Osteoblast (primary cell): ENCODE data around the gene TRMT61A. TPM values are rescaled to one million over a fixed set of nuclear protein-coding genes. Genes with fewer than 3 reads are reported as not detected.
A peak's percentile ranks its signal among the peaks of the same experiment; 100 is the strongest.

Experiments
- DNase-seq: peaks from one replicate; pipeline ENCODE4 v3.0.0; 2011; ENCODE audit warnings: low spot score, mixed read lengths; ENCODE audit not compliant: insufficient read length; ENCODE audit errors: missing footprints
- H2AFZ ChIP-seq: 2 replicates; pipeline ENCODE4 v1.6.0; 2011; ENCODE audit warnings: mild to moderate bottlenecking, low read length
- H3K27ac ChIP-seq: 2 replicates; pipeline ENCODE4 v1.5.1; 2011; ENCODE audit warnings: mild to moderate bottlenecking, low read depth, low read length, moderate library complexity
- H3K27me3 ChIP-seq: 2 replicates; pipeline ENCODE4 v1.6.0; 2012; ENCODE audit warnings: mild to moderate bottlenecking, control low read depth, inconsistent platforms, low read length, moderate library complexity; ENCODE audit not compliant: insufficient read depth
- H3K36me3 ChIP-seq: 2 replicates; pipeline ENCODE4 v1.5.1; 2011; ENCODE audit warnings: mild to moderate bottlenecking, low read length, control low read depth, moderate library complexity; ENCODE audit not compliant: insufficient read depth
- H3K4me1 ChIP-seq: 2 replicates; pipeline ENCODE4 v1.5.1; 2011; ENCODE audit warnings: mild to moderate bottlenecking, low read length, control low read depth, moderate library complexity; ENCODE audit not compliant: insufficient read depth
- H3K4me2 ChIP-seq: 2 replicates; pipeline ENCODE4 v1.6.0; 2011; ENCODE audit warnings: mild to moderate bottlenecking, low read length; ENCODE audit not compliant: insufficient read depth
- H3K4me3 ChIP-seq: fragments of 200-600 bp; sonication (generic); 3 replicates; pipeline ENCODE4 v1.5.1; 2012; ENCODE audit warnings: mild to moderate bottlenecking, low read length, inconsistent platforms; ENCODE audit not compliant: insufficient read depth
- H3K79me2 ChIP-seq: 2 replicates; pipeline ENCODE4 v1.6.0; 2012; ENCODE audit warnings: mild to moderate bottlenecking, low read length, control low read depth, inconsistent platforms; ENCODE audit not compliant: insufficient read depth
- H3K9me3 ChIP-seq: 2 replicates; pipeline ENCODE4 v1.5.1; 2011; ENCODE audit warnings: low read depth, low read length, control low read depth
- H4K20me1 ChIP-seq: 2 replicates; pipeline ENCODE4 v1.6.0; 2012; ENCODE audit warnings: mild to moderate bottlenecking, low read length, control low read depth; ENCODE audit not compliant: insufficient read depth
- total RNA-seq: library from RNA; depleted of rRNA; stranded (reverse); fragments of >200 nt; gene quantifications from 2 replicates; pipeline ENCODE4 v1.2.3, GENCODE V29; 2012
- TF ChIP-seq, protein P1 (sequence below): IDR thresholded peaks from 2 replicates; pipeline ENCODE4 v1.5.1; 2011; ENCODE audit warnings: mild to moderate bottlenecking, low read depth, low read length, moderate library complexity; ENCODE audit errors: extremely low read depth

The TRMT61A gene
- total RNA-seq, 1 donor: 9.0 TPM

GRCh38 chr14:103519837-103520212 lies 9.2 kb upstream of the TRMT61A start:
- Histone ChIP-seq H3K9me3 (no peaks in the 10 kb centered on the region), H3K4me3 (no peak overlapping the region), H4K20me1 (peaks cover 5% of the 10 kb centered on the region), H3K4me1 (peaks cover 23% of the 10 kb centered on the region), H3K79me2 (no peaks in the 10 kb centered on the region), H3K4me2 (no peak overlapping the region), H3K27me3 (peaks cover 28% of the 10 kb centered on the region), H3K27ac (no peak overlapping the region), H3K36me3 (no peaks in the 10 kb centered on the region), H2AFZ (no peak overlapping the region)
- peak; percentile 92 for DNase-seq
- TF ChIP-seq, protein P1, sequence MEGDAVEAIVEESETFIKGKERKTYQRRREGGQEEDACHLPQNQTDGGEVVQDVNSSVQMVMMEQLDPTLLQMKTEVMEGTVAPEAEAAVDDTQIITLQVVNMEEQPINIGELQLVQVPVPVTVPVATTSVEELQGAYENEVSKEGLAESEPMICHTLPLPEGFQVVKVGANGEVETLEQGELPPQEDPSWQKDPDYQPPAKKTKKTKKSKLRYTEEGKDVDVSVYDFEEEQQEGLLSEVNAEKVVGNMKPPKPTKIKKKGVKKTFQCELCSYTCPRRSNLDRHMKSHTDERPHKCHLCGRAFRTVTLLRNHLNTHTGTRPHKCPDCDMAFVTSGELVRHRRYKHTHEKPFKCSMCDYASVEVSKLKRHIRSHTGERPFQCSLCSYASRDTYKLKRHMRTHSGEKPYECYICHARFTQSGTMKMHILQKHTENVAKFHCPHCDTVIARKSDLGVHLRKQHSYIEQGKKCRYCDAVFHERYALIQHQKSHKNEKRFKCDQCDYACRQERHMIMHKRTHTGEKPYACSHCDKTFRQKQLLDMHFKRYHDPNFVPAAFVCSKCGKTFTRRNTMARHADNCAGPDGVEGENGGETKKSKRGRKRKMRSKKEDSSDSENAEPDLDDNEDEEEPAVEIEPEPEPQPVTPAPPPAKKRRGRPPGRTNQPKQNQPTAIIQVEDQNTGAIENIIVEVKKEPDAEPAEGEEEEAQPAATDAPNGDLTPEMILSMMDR: no peak

GRCh38 chr14:103520269-103520656 lies 8.7 kb upstream of the TRMT61A start:
- Histone ChIP-seq H3K27ac (no peak overlapping the region), H4K20me1 (peaks cover 5% of the 10 kb centered on the region), H3K27me3 (peaks cover 28% of the 10 kb centered on the region), H3K79me2 (no peaks in the 10 kb centered on the region), H3K4me2 (peak overlapping the region; percentile 61), H2AFZ (no peak overlapping the region), H3K9me3 (no peaks in the 10 kb centered on the region), H3K36me3 (no peaks in the 10 kb centered on the region), H3K4me1 (peaks cover 23% of the 10 kb centered on the region), H3K4me3 (no peak overlapping the region)
- TF ChIP-seq, protein P1: no peak
- DNase-seq: no peak

GRCh38 chr14:103520657-103521437 lies 8.1 kb upstream of the TRMT61A start:
- Histone ChIP-seq H3K79me2 (no peaks in the 10 kb centered on the region), H3K4me3 (peak overlapping the region; percentile 64), H3K4me2 (peak overlapping the region; percentile 61), H3K27me3 (peaks cover 28% of the 10 kb centered on the region), H4K20me1 (peaks cover 5% of the 10 kb centered on the region), H3K36me3 (no peaks in the 10 kb centered on the region), H3K4me1 (peaks cover 23% of the 10 kb centered on the region), H3K27ac (no peak overlapping the region), H3K9me3 (no peaks in the 10 kb centered on the region), H2AFZ (no peak overlapping the region)
- TF ChIP-seq, protein P1: peak; percentile 33
- DNase-seq: peak; percentile 96

GRCh38 chr14:103521438-103521950 lies 7.5 kb upstream of the TRMT61A start:
- no peak overlapping the region for H2AFZ ChIP-seq

More at GRCh38 chr14:103521438-103521950, 7.5 kb upstream of the TRMT61A start:
- no peak overlapping the region for H3K27ac ChIP-seq
- no peaks in the 10 kb centered on the region for H3K9me3 ChIP-seq
- DNase-seq: no peak
- H3K79me2 ChIP-seq: no peaks in the 10 kb centered on the region
- H3K4me1 ChIP-seq: peaks cover 23% of the 10 kb centered on the region
- H3K27me3 ChIP-seq: peaks cover 28% of the 10 kb centered on the region
- peak overlapping the region; percentile 61 for H3K4me2 ChIP-seq
- peak overlapping the region; percentile 64 for H3K4me3 ChIP-seq
- TF ChIP-seq, protein P1: no peak
- H4K20me1 ChIP-seq: peaks cover 5% of the 10 kb centered on the region
- no peaks in the 10 kb centered on the region for H3K36me3 ChIP-seq
